Cardiac muscle cell (in vitro differentiated cells and primary cell): Measurements from ENCODE around the gene BCAS3. TPM values are rescaled to one million over a fixed set of nuclear protein-coding genes. Genes with fewer than 3 reads are reported as not detected.

Experiments
- DNase-seq, 2 donors: peaks; one replicate each; pipeline versions ENCODE4 v3.0.0 to v3.0.0-alpha.2; 2010 to 2017; ENCODE audit warnings: low read depth in 1 of 2, low spot score in 1 of 2
- H3K27ac ChIP-seq: fragments of 200-600 bp; sonication (generic); 2 replicates; pipeline ENCODE4 v1.5.1; 2016
- H3K27me3 ChIP-seq: fragments of 200-600 bp; sonication (generic); 2 replicates; pipeline ENCODE4 v1.6.0; 2016; ENCODE audit warnings: control low read depth
- H3K36me3 ChIP-seq: fragments of 200-600 bp; sonication (generic); 2 replicates; pipeline ENCODE4 v1.5.1; 2016; ENCODE audit warnings: control low read depth
- H3K4me1 ChIP-seq: fragments of 200-600 bp; sonication (generic); 2 replicates; pipeline ENCODE4 v1.8.1; 2017; ENCODE audit warnings: low read depth, mild to moderate bottlenecking, mixed run types
- H3K4me3 ChIP-seq: fragments of 200-600 bp; sonication (generic); 2 replicates; pipeline ENCODE4 v1.5.1; 2016; ENCODE audit warnings: mild to moderate bottlenecking
- H3K9me3 ChIP-seq: fragments of 200-600 bp; sonication (generic); 2 replicates; pipeline ENCODE4 v1.5.1; 2017; ENCODE audit warnings: low read depth, mild to moderate bottlenecking, control low read depth
- polyA plus RNA-seq: library from polyadenylated mRNA; unstranded; fragments of >200 nt; fragmentation: Nextera tagmentation; extraction: Ambion mirVana; gene quantifications from 2 replicates; pipeline ENCODE4 v1.2.1, GENCODE V29; 2016
- total RNA-seq: library from RNA; depleted of rRNA; stranded (reverse); fragments of >200 nt; gene quantifications from 2 replicates; pipeline ENCODE4 v1.2.3, GENCODE V29; 2016
- TF ChIP-seq, protein P1 (sequence below): IDR thresholded peaks from 2 replicates; pipeline ENCODE4 v1.5.1; 2012; ENCODE audit warnings: low read depth, mild to moderate bottlenecking, low read length

The BCAS3 gene
- total and polyA plus RNA-seq, 2 experiments from 2014 or later, result 36.5 to 39.6 TPM

DNA sequence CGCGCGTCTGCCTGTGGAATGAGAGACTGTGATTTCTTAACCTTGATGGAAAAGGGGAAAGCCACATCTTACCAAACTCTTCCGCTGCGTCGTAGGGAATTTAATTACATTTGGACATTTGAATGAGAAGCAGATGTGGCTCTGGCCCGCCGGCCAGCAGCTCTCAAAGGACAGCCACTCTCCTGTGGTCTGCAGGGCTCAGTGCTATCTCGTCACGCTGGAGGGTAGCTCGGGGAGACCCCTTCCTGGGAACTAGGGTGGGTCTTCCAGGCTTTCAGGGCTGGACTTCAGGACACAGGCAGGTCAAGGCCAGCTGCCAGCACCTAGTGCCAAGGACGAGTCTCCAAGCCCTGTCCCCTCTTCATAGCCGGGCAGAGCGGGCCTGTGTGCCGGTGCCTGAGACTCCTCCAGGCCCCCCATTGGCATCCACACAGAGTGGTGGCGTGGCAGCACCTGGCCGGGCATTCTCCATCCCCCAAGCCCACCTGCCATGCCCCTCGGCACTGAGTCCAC lies 706.1 kb downstream of the BCAS3 start:
- TF ChIP-seq, protein P1, sequence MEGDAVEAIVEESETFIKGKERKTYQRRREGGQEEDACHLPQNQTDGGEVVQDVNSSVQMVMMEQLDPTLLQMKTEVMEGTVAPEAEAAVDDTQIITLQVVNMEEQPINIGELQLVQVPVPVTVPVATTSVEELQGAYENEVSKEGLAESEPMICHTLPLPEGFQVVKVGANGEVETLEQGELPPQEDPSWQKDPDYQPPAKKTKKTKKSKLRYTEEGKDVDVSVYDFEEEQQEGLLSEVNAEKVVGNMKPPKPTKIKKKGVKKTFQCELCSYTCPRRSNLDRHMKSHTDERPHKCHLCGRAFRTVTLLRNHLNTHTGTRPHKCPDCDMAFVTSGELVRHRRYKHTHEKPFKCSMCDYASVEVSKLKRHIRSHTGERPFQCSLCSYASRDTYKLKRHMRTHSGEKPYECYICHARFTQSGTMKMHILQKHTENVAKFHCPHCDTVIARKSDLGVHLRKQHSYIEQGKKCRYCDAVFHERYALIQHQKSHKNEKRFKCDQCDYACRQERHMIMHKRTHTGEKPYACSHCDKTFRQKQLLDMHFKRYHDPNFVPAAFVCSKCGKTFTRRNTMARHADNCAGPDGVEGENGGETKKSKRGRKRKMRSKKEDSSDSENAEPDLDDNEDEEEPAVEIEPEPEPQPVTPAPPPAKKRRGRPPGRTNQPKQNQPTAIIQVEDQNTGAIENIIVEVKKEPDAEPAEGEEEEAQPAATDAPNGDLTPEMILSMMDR, result no peak
- Histone ChIP-seq H3K4me1 (peaks cover 60% of the 10 kb centered on the region), H3K9me3 (no peaks in the 10 kb centered on the region), H3K27ac (peak overlapping the region; percentile 34), H3K27me3 (no peaks in the 10 kb centered on the region), H3K4me3 (no peak overlapping the region), H3K36me3 (no peaks in the 10 kb centered on the region)
- no peak for DNase-seq

DNA sequence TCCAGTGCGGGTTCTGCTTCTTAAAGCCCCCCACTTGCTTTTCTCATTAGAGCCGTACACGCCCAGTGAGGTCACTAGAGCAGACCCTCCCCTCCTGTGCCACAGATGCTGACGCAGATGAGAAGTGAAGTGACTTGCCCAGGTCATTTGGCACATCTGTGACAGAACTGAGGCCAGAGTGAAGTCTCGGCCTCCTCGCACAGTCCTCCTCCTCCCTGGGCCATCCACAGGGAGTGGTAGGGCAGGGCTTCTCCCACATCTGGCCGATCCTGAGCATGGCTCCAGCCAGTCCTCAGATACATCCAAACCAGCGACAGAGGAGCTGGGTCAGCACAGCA lies 706.7 kb downstream of the BCAS3 start:
- Histone ChIP-seq H3K4me1 (peaks cover 54% of the 10 kb centered on the region), H3K9me3 (no peaks in the 10 kb centered on the region), H3K27ac (no peak overlapping the region), H3K27me3 (no peaks in the 10 kb centered on the region), H3K36me3 (no peaks in the 10 kb centered on the region), H3K4me3 (no peak overlapping the region)
- TF ChIP-seq, protein P1, result no peak
- no peak for DNase-seq

DNA sequence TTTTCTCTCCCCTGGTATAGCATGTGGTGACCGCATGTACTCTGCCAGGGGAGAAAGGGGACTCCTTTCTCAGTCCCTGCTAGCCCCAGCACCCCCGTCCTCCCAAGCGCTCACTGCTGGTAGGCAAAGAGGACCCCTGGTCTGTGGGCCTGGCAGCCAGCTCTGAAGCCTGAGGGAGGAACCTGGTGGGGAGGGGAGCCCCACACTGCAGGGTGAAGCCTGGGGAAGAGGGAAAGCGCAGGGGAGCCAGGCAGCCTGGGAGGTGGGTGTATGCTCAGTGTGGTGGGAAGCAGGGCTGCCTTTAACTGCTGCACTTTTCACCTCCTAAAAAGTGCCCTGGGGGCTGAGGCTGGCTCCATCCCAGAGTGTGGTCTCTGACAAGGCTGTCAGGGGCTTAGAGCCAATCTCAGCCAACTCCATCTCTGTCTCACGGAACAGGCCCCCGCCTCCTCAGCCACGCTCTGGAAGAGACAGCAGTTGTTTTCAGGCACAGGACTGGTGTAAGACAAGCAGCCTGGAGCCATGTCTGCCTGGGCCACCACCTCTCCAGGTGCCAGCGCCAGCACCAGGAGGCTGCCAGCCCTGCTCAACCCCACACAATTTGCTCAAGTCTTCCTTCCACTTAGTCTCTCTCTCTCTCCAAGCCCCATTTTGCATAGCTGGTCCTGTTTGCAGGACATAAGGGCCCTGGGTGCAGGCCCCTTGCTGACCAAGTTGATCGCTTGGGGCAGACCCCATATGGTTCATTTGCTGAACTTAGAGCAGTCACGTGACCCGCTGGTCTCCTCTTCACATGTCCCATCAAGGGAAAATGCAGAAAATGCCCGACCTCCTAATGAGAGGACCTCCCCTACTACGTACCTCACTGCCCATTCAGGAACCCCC lies 707.3 kb downstream of the BCAS3 start:
- peak in 1 of 2 donors; percentile 23 for DNase-seq
- peaks cover 48% of the 10 kb centered on the region for H3K4me1 ChIP-seq
- TF ChIP-seq, protein P1, result no peak
- no peak overlapping the region for H3K4me3 ChIP-seq
- no peaks in the 10 kb centered on the region for H3K27me3 ChIP-seq
- H3K36me3 ChIP-seq, result no peaks in the 10 kb centered on the region
- no peaks in the 10 kb centered on the region for H3K9me3 ChIP-seq
- H3K27ac ChIP-seq, result peak overlapping the region; percentile 15

DNA sequence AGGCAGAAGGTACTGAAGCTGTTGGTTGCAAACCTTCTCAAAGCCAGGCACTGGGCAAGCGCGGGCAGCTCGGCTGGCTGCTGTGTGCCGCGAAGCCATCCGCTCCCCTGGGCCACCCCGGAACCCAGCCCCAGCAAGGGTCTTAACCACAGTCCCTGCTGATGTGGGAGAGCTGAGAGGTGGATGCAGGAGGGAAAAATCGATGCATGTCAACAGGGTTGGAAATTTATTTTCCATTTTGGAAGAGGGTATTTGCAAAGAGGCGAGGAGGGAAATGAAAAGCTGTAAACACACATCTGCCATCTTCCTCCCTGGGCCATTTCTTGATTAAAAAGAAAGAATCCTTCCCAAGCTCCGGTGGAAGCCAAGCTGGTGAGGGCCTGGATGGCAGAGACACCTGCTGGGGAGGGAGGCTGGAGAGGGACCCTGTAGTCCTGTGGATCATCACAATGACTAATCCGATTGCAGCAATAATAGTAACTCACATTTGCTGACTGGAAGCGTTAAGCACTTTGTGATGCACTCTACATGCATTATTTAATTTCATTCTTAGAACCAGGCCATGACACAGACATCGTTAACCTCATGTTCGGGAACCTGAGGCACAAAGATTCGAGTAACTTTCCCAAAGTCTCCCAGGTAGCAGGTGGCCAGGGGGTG lies 708.1 kb downstream of the BCAS3 start:
- no peaks in the 10 kb centered on the region for H3K9me3 ChIP-seq
- H3K27me3 ChIP-seq, result no peaks in the 10 kb centered on the region
- H3K4me1 ChIP-seq, result peaks cover 48% of the 10 kb centered on the region
- H3K27ac ChIP-seq, result no peak overlapping the region
- DNase-seq, result no peak
- H3K36me3 ChIP-seq, result no peaks in the 10 kb centered on the region
- no peak overlapping the region for H3K4me3 ChIP-seq
- TF ChIP-seq, protein P1, result no peak

DNA sequence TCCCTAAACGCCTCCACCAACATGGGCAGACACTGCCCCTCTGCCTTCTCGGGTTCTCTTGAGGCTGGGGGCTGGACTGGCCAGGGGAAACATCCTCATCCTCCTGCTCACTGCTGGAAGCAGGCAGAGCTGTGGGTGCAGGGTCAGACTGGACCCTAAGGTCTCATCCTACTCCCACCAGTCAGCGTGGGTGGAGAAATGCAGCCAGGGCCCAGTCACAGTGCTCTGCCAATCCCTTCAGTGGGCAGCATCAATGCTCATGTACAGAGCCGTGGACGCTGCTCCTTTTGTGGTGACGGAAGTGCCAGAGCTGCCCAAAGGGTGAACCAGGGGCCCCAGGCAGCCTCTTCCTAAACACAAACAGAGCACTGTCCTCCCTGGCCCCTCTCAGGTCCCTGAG lies 708.6 kb downstream of the BCAS3 start:
- H3K27ac ChIP-seq, result no peak overlapping the region
- no peaks in the 10 kb centered on the region for H3K27me3 ChIP-seq
- no peak for DNase-seq
- TF ChIP-seq, protein P1, result no peak
- H3K4me3 ChIP-seq, result no peak overlapping the region
- H3K9me3 ChIP-seq, result no peaks in the 10 kb centered on the region
- peaks cover 43% of the 10 kb centered on the region for H3K4me1 ChIP-seq
- no peaks in the 10 kb centered on the region for H3K36me3 ChIP-seq
